ENCODE data around the gene TBC1D10A.

- TF ChIP-seq CTCF (IDR thresholded peaks at IDR 0.05) = no peak
- TF ChIP-seq ZFX (IDR thresholded peaks at IDR 0.05; ENCODE audit: borderline replicate concordance) = no peak
Measured at GRCh38 chr22:30310881-30311771, 15.6 kb downstream of the TBC1D10A start.

All from 22Rv1 (cell line).